ENCODE measurements around the gene TAS2R31. TPM values are rescaled to one million over a fixed set of nuclear protein-coding genes. Genes with fewer than 3 reads are reported as not detected.

TAS2R31 gene, protein sequence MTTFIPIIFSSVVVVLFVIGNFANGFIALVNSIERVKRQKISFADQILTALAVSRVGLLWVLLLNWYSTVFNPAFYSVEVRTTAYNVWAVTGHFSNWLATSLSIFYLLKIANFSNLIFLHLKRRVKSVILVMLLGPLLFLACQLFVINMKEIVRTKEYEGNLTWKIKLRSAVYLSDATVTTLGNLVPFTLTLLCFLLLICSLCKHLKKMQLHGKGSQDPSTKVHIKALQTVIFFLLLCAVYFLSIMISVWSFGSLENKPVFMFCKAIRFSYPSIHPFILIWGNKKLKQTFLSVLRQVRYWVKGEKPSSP
- total RNA-seq, result 6.8 and 10.9 TPM in 2 replicates

DNA sequence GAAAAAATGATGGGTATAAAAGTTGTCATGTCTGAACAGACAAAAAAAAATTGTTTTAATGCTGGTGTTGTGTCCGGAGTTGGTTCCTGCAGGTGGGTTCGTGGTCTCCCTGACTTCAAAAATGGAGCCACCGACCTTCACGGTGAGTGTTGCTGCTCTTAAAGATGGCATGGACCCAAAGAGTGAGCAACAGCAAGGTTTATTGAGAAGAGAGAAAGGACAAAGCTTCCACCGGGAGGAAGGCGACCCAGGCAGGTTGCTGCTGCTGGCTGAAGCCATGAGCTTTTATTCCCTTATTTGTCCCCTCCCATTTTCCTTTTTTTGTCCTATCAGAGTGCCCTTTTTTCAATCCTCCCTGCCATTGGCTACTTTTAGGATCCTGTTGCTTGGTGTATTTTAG lies at the start of gene TAS2R31:
TAS2R31 (minus strand) TSS at position 101 of the 400 bp plus-strand sequence; CDS start at position 29, 72 bp downstream.

DNA sequence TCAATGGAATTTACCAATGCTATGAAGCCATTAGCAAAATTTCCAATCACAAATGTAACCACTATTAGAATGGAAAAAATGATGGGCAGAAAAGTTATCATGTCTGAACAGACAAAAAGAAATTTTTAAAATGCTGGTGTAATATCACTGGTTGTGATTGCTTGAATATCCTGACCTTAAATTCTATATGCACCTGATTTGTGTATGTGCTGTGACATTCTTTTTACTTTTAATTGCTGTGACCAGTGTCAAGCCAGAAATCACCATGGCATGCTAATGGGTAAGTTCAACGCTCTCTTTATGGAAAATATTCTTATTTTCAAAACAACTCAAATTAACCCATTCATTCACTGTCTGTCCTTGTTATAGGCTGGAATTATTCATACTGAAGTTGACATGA lies 31.0 kb upstream of the TAS2R31 start, which contains the start of gene TAS2R46:
TAS2R46 (minus strand) TSS at position 101 of the 400 bp plus-strand sequence; CDS start at position 101, 0 bp downstream.

DNA sequence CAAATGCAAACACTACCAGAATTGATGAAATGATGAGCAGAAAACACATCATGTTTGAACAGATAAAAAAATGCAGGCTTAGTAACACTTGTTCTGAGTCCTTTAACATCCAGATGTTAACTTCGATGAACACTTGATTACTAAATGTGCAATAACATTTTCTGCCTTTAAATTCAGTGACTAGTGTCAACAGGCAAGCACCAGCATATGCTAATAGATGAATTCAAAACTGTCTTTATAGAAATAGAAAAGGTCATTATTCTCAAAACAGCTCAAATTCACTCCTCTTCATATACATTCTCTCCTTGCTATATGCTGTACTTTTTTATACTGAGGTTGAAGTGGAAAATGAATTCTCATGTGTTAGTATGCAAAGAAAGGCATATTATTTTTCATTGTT lies 8.7 kb downstream of the TAS2R31 start, which contains the start of gene TAS2R19:
TAS2R19 (minus strand) TSS at position 101 of the 400 bp plus-strand sequence; CDS start at position 52, 49 bp downstream.

DNA sequence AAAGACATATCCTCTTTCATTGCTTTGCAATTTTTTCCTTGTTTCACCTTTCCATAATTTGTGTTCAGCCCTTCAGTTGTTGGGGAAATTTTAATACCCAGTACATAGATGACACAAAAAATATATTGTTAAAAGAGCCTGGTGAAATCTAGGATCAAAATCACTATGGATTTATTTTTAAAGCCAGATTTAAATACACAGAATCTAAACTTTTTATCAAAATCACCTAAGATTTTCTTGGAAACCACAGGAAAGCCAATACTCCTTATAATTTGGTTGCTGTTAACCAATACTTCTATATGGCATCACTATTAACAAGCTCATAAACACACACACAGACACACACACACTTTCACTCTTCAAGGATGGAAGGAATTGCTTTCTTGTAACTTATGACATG lies 33.0 kb downstream of the TAS2R31 start, which contains the start of gene TAS2R20:
TAS2R20 (minus strand) TSS at position 101 of the 400 bp plus-strand sequence. CDS start 429 bp downstream, outside the sequence.

DNA sequence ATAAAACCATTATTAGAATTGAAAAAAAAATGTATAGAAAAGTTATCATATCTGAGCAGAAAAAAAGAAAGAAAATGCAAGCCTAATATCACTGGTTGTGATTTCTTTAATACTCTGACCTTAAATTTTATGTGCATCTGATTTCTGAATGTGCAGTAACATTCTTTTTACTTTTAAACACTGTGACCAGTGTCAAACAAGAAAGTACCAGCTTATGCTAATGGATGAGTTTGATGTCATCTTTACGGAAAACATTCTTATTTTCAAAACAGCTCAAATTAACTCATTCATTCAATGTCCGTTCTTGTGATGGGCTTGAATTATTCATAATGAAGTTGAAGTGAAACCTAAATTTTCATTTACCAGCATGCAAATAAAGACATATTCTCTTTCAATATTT lies 44.4 kb downstream of the TAS2R31 start, which contains the start of gene TAS2R50:
TAS2R50 (minus strand) TSS at position 101 of the 400 bp plus-strand sequence; CDS start at position 49, 52 bp downstream.

Other genes with a start within 250 kb of the TAS2R31 start
- not detected in 2 replicates for gene TAS2R7, start 228.8 kb downstream of the TAS2R31 start, total RNA-seq
- not detected in 2 replicates for gene TAS2R8, start 224.1 kb downstream of the TAS2R31 start, total RNA-seq
- 0.30 and 0.37 TPM in 2 replicates for gene TAS2R9, start 221.2 kb downstream of the TAS2R31 start, total RNA-seq
- 0.59 and 2.4 TPM in 2 replicates for gene TAS2R10, start 205.0 kb downstream of the TAS2R31 start, total RNA-seq
- gene PRR4, start 181.9 kb downstream of the TAS2R31 start, total RNA-seq, result 1.2 and 2.0 TPM in 2 replicates
- gene PRH1, start 147.2 kb downstream of the TAS2R31 start, total RNA-seq, result 17.6 and 21.4 TPM in 2 replicates
- gene TAS2R13, start 121.8 kb downstream of the TAS2R31 start, total RNA-seq, result 1.2 and 4.2 TPM in 2 replicates
- 0.28 TPM in 1 of 2 replicates, not detected in the other for gene PRH2, start 102.2 kb downstream of the TAS2R31 start, total RNA-seq
- gene TAS2R14, start 92.1 kb downstream of the TAS2R31 start, total RNA-seq, result 4.2 and 5.4 TPM in 2 replicates
- 3.9 and 8.6 TPM in 2 replicates for gene TAS2R50, start 44.5 kb downstream of the TAS2R31 start, total RNA-seq
- gene TAS2R20, start 33.1 kb downstream of the TAS2R31 start, total RNA-seq, result 3.9 and 6.6 TPM in 2 replicates
- gene TAS2R19, start 8.8 kb downstream of the TAS2R31 start, total RNA-seq, result 4.8 and 11.1 TPM in 2 replicates
- gene TAS2R46, start 30.9 kb upstream of the TAS2R31 start, total RNA-seq, result 1.8 and 4.8 TPM in 2 replicates
- gene TAS2R43, start 60.9 kb upstream of the TAS2R31 start, total RNA-seq, result 3.3 TPM in 1 of 2 replicates, not detected in the other
- 5.0 and 8.9 TPM in 2 replicates for gene TAS2R30, start 103.2 kb upstream of the TAS2R31 start, total RNA-seq
- gene SMIM10L1, start 139.8 kb upstream of the TAS2R31 start, total RNA-seq, result 6.8 and 7.2 TPM in 2 replicates
- gene TAS2R42, start 155.5 kb upstream of the TAS2R31 start, total RNA-seq, result not detected in 2 replicates
- gene PRB3, start 238.3 kb upstream of the TAS2R31 start, total RNA-seq, result not detected in 2 replicates

Measured in smooth muscle cell of the umbilical artery (primary cell).